B cell (primary cell): Measurements from ENCODE around the gene AGAP1. TPM values are rescaled to one million over a fixed set of nuclear protein-coding genes. Genes with fewer than 3 reads are reported as not detected.

Experiments
- ATAC-seq: fragments of 200-7000 bp; cut with Tn5 transposase; one replicate; pipeline ENCODE4 v1.10.0; 2021; ENCODE audit warnings: low read depth, mild to moderate bottlenecking, moderate number of reproducible peaks, moderate library complexity
- CTCF ChIA-PET: fragments of 350-600 bp; sonication (Branson Sonifier 250); formaldehyde crosslinking; loops from one replicate; lab custom pipeline; 2021; ENCODE audit warnings: antibody characterized with exemption, inconsistent platforms; lab: Charles Lee
- POLR2A ChIA-PET: fragments of 350-600 bp; sonication (Branson Sonifier 250); formaldehyde crosslinking; loops from one replicate; lab custom pipeline; 2021; ENCODE audit warnings: antibody characterized with exemption; lab: Charles Lee
- DNase-seq: peaks from one replicate; pipeline ENCODE4 v3.0.0; 2013
- H2AFZ ChIP-seq: 2 replicates; pipeline ENCODE4 v1.6.1; 2012; ENCODE audit warnings: mild to moderate bottlenecking, low read depth, low read length; ENCODE audit not compliant: insufficient read depth, poor library complexity, severe bottlenecking
- H3K27ac ChIP-seq, 2 donors: 1 replicate in 1 of 2; 2 replicates in 1 of 2; pipeline ENCODE4 v1.5.1; 2012 to 2013; ENCODE audit warnings: low read length in 2 of 2, mild to moderate bottlenecking in 2 of 2, moderate library complexity in 1 of 2
- H3K27me3 ChIP-seq, 4 experiments: fragments of 200-600 bp in 1 of 4; sonication (generic) in 1 of 4; replicated peaks in 1 of 4; 1 replicate in 2 of 4; 2 replicates in 2 of 4; pipeline versions ENCODE4 v1.6.1 to v1.7.0; 2013 to 2016; ENCODE audit warnings: low read length in 3 of 4, mild to moderate bottlenecking in 2 of 4, mixed read lengths in 1 of 4, moderate library complexity in 1 of 4; ENCODE audit not compliant: insufficient read depth in 4 of 4, control insufficient read depth in 3 of 4; ENCODE audit errors: control extremely low read depth in 1 of 4
- H3K36me3 ChIP-seq, 2 experiments: replicated peaks in 1 of 2; 1 replicate in 1 of 2; 2 replicates in 1 of 2; pipeline versions ENCODE4 v1.6.1 to v1.7.1; 2013; ENCODE audit warnings: low read length in 1 of 2; ENCODE audit not compliant: insufficient read depth in 2 of 2, control insufficient read depth in 1 of 2; ENCODE audit errors: control extremely low read depth in 1 of 2, extremely low read depth in 1 of 2
- H3K4me1 ChIP-seq, 2 donors: fragments of 200-600 bp in 1 of 2; sonication (generic) in 1 of 2; 1 replicate in 1 of 2; 2 replicates in 1 of 2; pipeline versions ENCODE4 v1.5.1 to v1.6.1; 2013 to 2017; ENCODE audit warnings: low read length in 2 of 2; ENCODE audit not compliant: control insufficient read depth in 2 of 2, insufficient read depth in 2 of 2
- H3K4me2 ChIP-seq: replicated peaks from 2 replicates; pipeline ENCODE3; 2012; ENCODE audit warnings: mild to moderate bottlenecking, low read depth, low read length; ENCODE audit not compliant: poor library complexity, severe bottlenecking
- H3K4me3 ChIP-seq, 5 experiments: fragments of 200-600 bp in 1 of 5; sonication (generic) in 1 of 5; 1 replicate in 3 of 5; 2 replicates in 2 of 5; pipeline versions ENCODE4 v1.5.1 to v1.7.0; 2011 to 2016; ENCODE audit warnings: low read length in 4 of 5, mild to moderate bottlenecking in 4 of 5, low read depth in 2 of 5, control low read depth in 1 of 5, moderate library complexity in 1 of 5; ENCODE audit not compliant: insufficient read depth in 1 of 5; ENCODE audit errors: control extremely low read depth in 1 of 5, extremely low read depth in 1 of 5
- H3K79me2 ChIP-seq: fragments of 200-600 bp; sonication (generic); one replicate; pipeline ENCODE4 v1.6.0; 2016; ENCODE audit warnings: low read length; ENCODE audit not compliant: control insufficient read depth, insufficient read depth
- H3K9ac ChIP-seq: fragments of 200-600 bp; sonication (generic); 2 replicates; pipeline ENCODE4 v1.6.1; 2017; ENCODE audit warnings: mild to moderate bottlenecking, low read length, moderate library complexity
- H3K9me3 ChIP-seq, 3 donors: one replicate each; pipeline versions ENCODE4 v1.6.1 to v1.7.1; 2013; ENCODE audit warnings: low read length in 2 of 3; ENCODE audit not compliant: control insufficient read depth in 2 of 3, insufficient read depth in 1 of 3; ENCODE audit errors: control extremely low read depth in 1 of 3
- H4K20me1 ChIP-seq: 2 replicates; pipeline ENCODE4 v1.6.0; 2012; ENCODE audit warnings: mild to moderate bottlenecking, low read length; ENCODE audit not compliant: insufficient read depth, control insufficient read depth, poor library complexity, severe bottlenecking
- H3K27ac Mint-ChIP-seq: one replicate; pipeline ENCODE4 v1.8.0; 2021; ENCODE audit warnings: mixed read lengths
- H3K27me3 Mint-ChIP-seq: one replicate; pipeline ENCODE4 v1.8.0; 2021; ENCODE audit warnings: mixed read lengths
- H3K4me1 Mint-ChIP-seq: one replicate; pipeline ENCODE4 v1.8.0; 2021; ENCODE audit warnings: mixed read lengths
- H3K4me3 Mint-ChIP-seq: one replicate; pipeline ENCODE4 v1.8.0; 2021; ENCODE audit warnings: mixed read lengths
- H3K9me3 Mint-ChIP-seq: one replicate; pipeline ENCODE4 v1.8.0; 2022; ENCODE audit warnings: mixed read lengths; ENCODE audit not compliant: insufficient read depth
- CTCF ChIP-seq: fragments of 200-600 bp; IDR thresholded peaks from one replicate; pipeline ENCODE4 v1.8.0; 2022; ENCODE audit warnings: antibody characterized with exemption, mild to moderate bottlenecking
- EZH2 ChIP-seq: IDR thresholded peaks from 2 replicates; pipeline ENCODE4 v1.6.1; 2012; ENCODE audit warnings: borderline replicate concordance, low read depth, mild to moderate bottlenecking, moderate library complexity, low read length; ENCODE audit not compliant: insufficient read depth, poor library complexity, severe bottlenecking
- WGBS: methylation state at CpG from one replicate; pipeline ENCODE4 v1.1.5; 2013; ENCODE audit warnings: missing lambda C conversion rate; ENCODE audit not compliant: insufficient coverage; 5-methylcytosine and 5-hydroxymethylcytosine counted together
- intact Hi-C: fragments of 100-400 bp; cut with micrococcal nuclease; formaldehyde crosslinking; loops from one replicate; pipeline ENCODE4 v1.10.0; 2022
- polyA plus RNA-seq: library from polyadenylated mRNA; depleted of rRNA; stranded (reverse); fragments of >200 nt; gene quantifications from 2 replicates; pipeline ENCODE4 v1.2.3, GENCODE V29; 2012
- total RNA-seq, 2 donors: library from RNA; stranded (reverse); fragments of 120-200 nt in 1 of 2; gene quantifications; 1 replicate in 1 of 2; 2 replicates in 1 of 2; pipeline versions ENCODE4 v1.2.3 to v1.2.4, GENCODE V29; 2013 to 2022

AGAP1 gene
- total and polyA plus RNA-seq, 2 donors (not counting 1 experiment from before 2014, with no cell fraction given), result 0.01 TPM; not detected in 1

- Histone ChIP-seq H3K4me1 (no peaks in the 10 kb centered on the region), H4K20me1 (no peaks in the 10 kb centered on the region), H3K27me3 (no peaks in the 10 kb centered on the region), H3K4me3 (no peak overlapping the region), H3K27ac (no peak overlapping the region), H3K9me3 (peaks cover 0 to 3% (median 0%) of the 10 kb centered on the region in 3 donors), H3K4me2 (no peak overlapping the region), H3K9ac (no peak overlapping the region), H3K36me3 (no peaks in the 10 kb centered on the region), H2AFZ (no peak overlapping the region), H3K79me2 (no peaks in the 10 kb centered on the region)
- ATAC-seq, result no peak
- DNase-seq, result no peak
- no peaks in the 10 kb centered on the region for H3K9me3 Mint-ChIP-seq
- CTCF ChIA-PET, result no interaction called here
- WGBS, result 52% methylated on average over 9 of the region's 15 CpGs
- POLR2A ChIA-PET, result no interaction called here
- TF ChIP-seq CTCF (no peak), EZH2 (no peak)
- intact Hi-C loops, result no loop called here
- H3K27ac Mint-ChIP-seq, result no peak overlapping the region
- no peak overlapping the region for H3K4me3 Mint-ChIP-seq
- peaks cover 2% of the 10 kb centered on the region for H3K27me3 Mint-ChIP-seq
- no peaks in the 10 kb centered on the region for H3K4me1 Mint-ChIP-seq
Observed at GRCh38 chr2:235981631-235982030, 487.8 kb downstream of the AGAP1 start.

GRCh38 chr2:235983016-235983415 is 489.2 kb downstream of the AGAP1 start:
- H3K4me3 Mint-ChIP-seq, result no peak overlapping the region
- Histone ChIP-seq H3K4me3 (no peak overlapping the region), H3K9ac (no peak overlapping the region), H3K79me2 (no peaks in the 10 kb centered on the region), H3K4me2 (no peak overlapping the region), H3K4me1 (no peaks in the 10 kb centered on the region), H3K9me3 (peaks cover 0 to 3% (median 0%) of the 10 kb centered on the region in 3 donors), H3K36me3 (no peaks in the 10 kb centered on the region), H4K20me1 (no peaks in the 10 kb centered on the region), H2AFZ (no peak overlapping the region), H3K27ac (no peak overlapping the region), H3K27me3 (no peaks in the 10 kb centered on the region)
- H3K27ac Mint-ChIP-seq, result no peak overlapping the region
- POLR2A ChIA-PET, result no interaction called here
- intact Hi-C loops, result no loop called here
- no peak for ATAC-seq
- DNase-seq, result no peak
- CTCF ChIA-PET, result no interaction called here
- H3K9me3 Mint-ChIP-seq, result no peaks in the 10 kb centered on the region
- H3K4me1 Mint-ChIP-seq, result no peaks in the 10 kb centered on the region
- 88% methylated on average over 3 of the region's 4 CpGs for WGBS
- peaks cover 2% of the 10 kb centered on the region for H3K27me3 Mint-ChIP-seq
- TF ChIP-seq EZH2 (no peak), CTCF (no peak)
